Measurements from ENCODE around the gene TMEM121.
"Not testable (repeated sequence)": the region's sequence is repeated elsewhere in the genome, so short reads cannot be mapped to it uniquely, and the experiment has no call there.

Gene TMEM121

GRCh38 chr14:105547741-105548169 lies 21.4 kb downstream of the TMEM121 start:
- no peak for DNase-seq

- DNase-seq = no peak
Observed at GRCh38 chr14:105549481-105549880, 23.1 kb downstream of the TMEM121 start.

- DNase-seq = no peak
Observed at GRCh38 chr14:105554022-105554421, 27.6 kb downstream of the TMEM121 start.

- DNase-seq = no peak
Observed at GRCh38 chr14:105554523-105554922, 28.1 kb downstream of the TMEM121 start.

GRCh38 chr14:105557671-105558070 lies 31.3 kb downstream of the TMEM121 start:
- not testable (repeated sequence) for DNase-seq

GRCh38 chr14:105558449-105559154 lies 32.2 kb downstream of the TMEM121 start:
- DNase-seq = not testable (repeated sequence)

- not testable (repeated sequence) for DNase-seq
Observed at GRCh38 chr14:105559384-105560047, 33.1 kb downstream of the TMEM121 start.

- DNase-seq = not testable (repeated sequence)
Observed at GRCh38 chr14:105560048-105560669, 33.8 kb downstream of the TMEM121 start.

- DNase-seq = not testable (repeated sequence)
Observed at GRCh38 chr14:105561345-105561744, 35.0 kb downstream of the TMEM121 start.

GRCh38 chr14:105562713-105563346 lies 36.4 kb downstream of the TMEM121 start:
- DNase-seq = no peak

- no peak for DNase-seq
Observed at GRCh38 chr14:105563347-105563737, 37.0 kb downstream of the TMEM121 start.

- DNase-seq = not testable (repeated sequence)
Observed at GRCh38 chr14:105564536-105564935, 38.2 kb downstream of the TMEM121 start.

GRCh38 chr14:105565185-105565919 lies 39.0 kb downstream of the TMEM121 start:
- DNase-seq = not testable (repeated sequence)

GRCh38 chr14:105566248-105567163 lies 40.1 kb downstream of the TMEM121 start:
- not testable (repeated sequence) for DNase-seq

GRCh38 chr14:105567164-105568103 lies 41.1 kb downstream of the TMEM121 start:
- DNase-seq = not testable (repeated sequence)

- not testable (repeated sequence) for DNase-seq
Observed at GRCh38 chr14:105568140-105568843, 41.9 kb downstream of the TMEM121 start.

GRCh38 chr14:105568859-105569766 lies 42.7 kb downstream of the TMEM121 start:
- no peak for DNase-seq

- DNase-seq = no peak
Observed at GRCh38 chr14:105570482-105570881, 44.1 kb downstream of the TMEM121 start.
